Mononuclear cell (primary cell): ENCODE measurements around the gene CD300A. TPM values are rescaled to one million over a fixed set of nuclear protein-coding genes. Genes with fewer than 3 reads are reported as not detected.

ENCODE experiments used
- H3K27me3 ChIP-seq: 2 replicates; pipeline ENCODE4 v1.6.0; 2011; ENCODE audit warnings: low read length, control low read depth; ENCODE audit not compliant: insufficient read depth
- H3K4me1 ChIP-seq: 2 replicates; pipeline ENCODE4 v1.5.1; 2011; ENCODE audit warnings: mild to moderate bottlenecking, low read length, control low read depth; ENCODE audit not compliant: insufficient read depth
- H3K4me3 ChIP-seq: 2 replicates; pipeline ENCODE4 v1.5.1; 2011; ENCODE audit warnings: mild to moderate bottlenecking, low read length, moderate library complexity
- H3K9me3 ChIP-seq: 2 replicates; pipeline ENCODE4 v1.5.1; 2011; ENCODE audit warnings: low read depth, mild to moderate bottlenecking, control low read depth, low read length
- total RNA-seq: library from RNA; depleted of rRNA; stranded (reverse); fragments of >200 nt; gene quantifications from one replicate; pipeline ENCODE4 v1.2.3, GENCODE V29; 2012

The CD300A gene
- 20.8 TPM for total RNA-seq

DNA sequence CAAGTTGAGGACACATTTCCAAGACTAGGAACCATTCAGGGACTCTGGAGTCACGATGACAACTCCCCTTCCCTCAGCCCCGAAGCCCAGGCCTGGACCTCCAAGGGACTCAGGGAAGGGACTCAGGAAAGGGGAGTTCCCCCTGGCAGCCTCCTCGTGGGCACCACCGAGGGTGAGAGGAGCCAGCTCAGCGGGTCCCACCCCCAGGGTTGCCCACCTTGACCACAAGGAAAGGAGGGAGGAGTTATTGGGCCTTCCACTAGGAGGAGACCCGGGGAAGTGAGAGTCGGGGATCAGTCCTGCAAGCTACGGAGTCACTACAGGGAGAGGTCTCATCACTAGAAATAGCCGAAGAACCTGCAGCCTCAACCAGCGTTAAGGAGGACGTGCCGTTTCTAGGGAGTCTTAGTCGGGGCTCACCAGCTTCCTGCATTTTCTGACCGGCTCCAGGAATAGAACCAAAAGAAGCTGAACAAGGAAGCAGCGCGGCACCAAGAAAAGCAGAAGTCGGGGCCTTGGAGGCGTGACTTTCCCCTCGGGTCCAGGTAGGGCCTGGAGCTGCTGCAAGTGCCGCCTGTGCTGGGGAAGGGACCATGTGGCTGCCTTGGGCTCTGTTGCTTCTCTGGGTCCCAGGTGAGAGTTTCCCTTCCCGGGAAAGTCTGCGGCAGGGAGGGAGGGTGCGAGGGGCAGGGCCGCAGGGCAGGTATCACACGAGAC is at the start of gene CD300A:
Gene CD300A, plus strand, starts transcription at position 524 of the 717 bp plus-strand sequence. Its CDS starts 70 bp downstream, at position 594.
- Histone ChIP-seq H3K27me3 (no peaks in the 10 kb centered on the region), H3K4me1 (peaks cover 87% of the 10 kb centered on the region), H3K4me3 (peak within 1 kb of the TSS; percentile 74), H3K9me3 (no peaks in the 10 kb centered on the region)

- Histone ChIP-seq H3K4me1 (no peaks in the 10 kb centered on the region), H3K27me3 (no peaks in the 10 kb centered on the region), H3K4me3 (no peak overlapping the region), H3K9me3 (no peaks in the 10 kb centered on the region)
Measured at GRCh38 chr17:74417178-74418045, 49.0 kb upstream of the CD300A start.

- Histone ChIP-seq H3K4me3 (no peak overlapping the region), H3K27me3 (no peaks in the 10 kb centered on the region), H3K4me1 (no peaks in the 10 kb centered on the region), H3K9me3 (no peaks in the 10 kb centered on the region)
Measured at GRCh38 chr17:74419928-74420411, 46.5 kb upstream of the CD300A start.

- Histone ChIP-seq H3K9me3 (no peaks in the 10 kb centered on the region), H3K27me3 (no peaks in the 10 kb centered on the region)
Measured at GRCh38 chr17:74424117-74424516, 42.3 kb upstream of the CD300A start.

DNA sequence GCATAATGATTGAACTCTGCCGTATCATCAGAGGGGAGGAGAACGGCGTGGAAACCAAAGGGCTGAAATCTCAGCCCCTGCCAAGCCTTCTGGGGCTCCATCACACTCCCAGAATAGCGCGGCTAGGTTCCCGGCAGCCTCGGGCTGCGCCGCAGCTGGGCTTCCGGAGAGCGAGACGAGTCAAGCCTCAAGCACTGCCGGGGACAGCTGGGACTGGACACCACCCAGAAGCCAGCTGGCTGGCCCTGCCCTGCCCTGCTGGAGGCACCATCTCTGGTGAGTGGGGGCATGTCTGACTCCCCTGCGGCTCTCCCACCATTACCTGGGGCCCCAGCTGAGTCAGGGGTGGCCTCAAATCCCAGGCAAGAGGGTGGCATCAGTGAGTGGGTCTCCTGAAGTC is 41.8 kb upstream of the CD300A start:
- Histone ChIP-seq H3K4me1 (no peaks in the 10 kb centered on the region), H3K27me3 (peaks cover 3% of the 10 kb centered on the region), H3K9me3 (no peaks in the 10 kb centered on the region), H3K4me3 (no peak overlapping the region)

More at GRCh38 chr17:74424117-74424516, 42.3 kb upstream of the CD300A start:
- Histone ChIP-seq H3K4me1 (no peaks in the 10 kb centered on the region), H3K4me3 (no peak overlapping the region)

GRCh38 chr17:74426551-74427047 is 39.8 kb upstream of the CD300A start:
- Histone ChIP-seq H3K9me3 (no peaks in the 10 kb centered on the region), H3K27me3 (peaks cover 23% of the 10 kb centered on the region), H3K4me3 (no peak overlapping the region), H3K4me1 (peaks cover 15% of the 10 kb centered on the region)

- H3K4me1 ChIP-seq: peaks cover 21% of the 10 kb centered on the region
- H3K27me3 ChIP-seq: peaks cover 28% of the 10 kb centered on the region
- H3K9me3 ChIP-seq: no peaks in the 10 kb centered on the region
- no peak overlapping the region for H3K4me3 ChIP-seq
Measured at GRCh38 chr17:74427048-74427762, 39.2 kb upstream of the CD300A start.

- Histone ChIP-seq H3K27me3 (peaks cover 30% of the 10 kb centered on the region), H3K4me1 (peaks cover 21% of the 10 kb centered on the region), H3K4me3 (no peak overlapping the region), H3K9me3 (no peaks in the 10 kb centered on the region)
Measured at GRCh38 chr17:74427763-74428153, 38.7 kb upstream of the CD300A start.

- Histone ChIP-seq H3K9me3 (no peaks in the 10 kb centered on the region), H3K4me1 (peaks cover 21% of the 10 kb centered on the region), H3K4me3 (no peak overlapping the region), H3K27me3 (peaks cover 39% of the 10 kb centered on the region)
Measured at GRCh38 chr17:74429604-74430384, 36.6 kb upstream of the CD300A start.

DNA sequence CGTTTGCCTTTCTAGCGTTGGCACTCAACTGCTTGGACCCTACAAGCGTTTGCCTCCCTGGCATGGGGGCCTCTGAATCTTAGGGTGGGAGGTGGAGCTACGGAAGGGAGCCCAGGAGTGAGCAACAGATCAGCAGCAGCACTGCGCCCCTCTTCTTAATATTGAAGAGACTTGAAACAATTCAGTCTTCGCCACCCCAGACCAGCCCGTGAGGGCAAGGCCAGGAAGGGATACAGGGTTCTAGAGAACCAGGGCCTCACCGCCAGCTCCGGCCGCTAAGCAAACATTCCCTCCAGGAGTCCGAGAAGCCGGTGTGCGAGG is 36.1 kb upstream of the CD300A start:
- no peak overlapping the region for H3K4me3 ChIP-seq
- no peaks in the 10 kb centered on the region for H3K9me3 ChIP-seq
- H3K27me3 ChIP-seq: peaks cover 39% of the 10 kb centered on the region
- peaks cover 21% of the 10 kb centered on the region for H3K4me1 ChIP-seq

DNA sequence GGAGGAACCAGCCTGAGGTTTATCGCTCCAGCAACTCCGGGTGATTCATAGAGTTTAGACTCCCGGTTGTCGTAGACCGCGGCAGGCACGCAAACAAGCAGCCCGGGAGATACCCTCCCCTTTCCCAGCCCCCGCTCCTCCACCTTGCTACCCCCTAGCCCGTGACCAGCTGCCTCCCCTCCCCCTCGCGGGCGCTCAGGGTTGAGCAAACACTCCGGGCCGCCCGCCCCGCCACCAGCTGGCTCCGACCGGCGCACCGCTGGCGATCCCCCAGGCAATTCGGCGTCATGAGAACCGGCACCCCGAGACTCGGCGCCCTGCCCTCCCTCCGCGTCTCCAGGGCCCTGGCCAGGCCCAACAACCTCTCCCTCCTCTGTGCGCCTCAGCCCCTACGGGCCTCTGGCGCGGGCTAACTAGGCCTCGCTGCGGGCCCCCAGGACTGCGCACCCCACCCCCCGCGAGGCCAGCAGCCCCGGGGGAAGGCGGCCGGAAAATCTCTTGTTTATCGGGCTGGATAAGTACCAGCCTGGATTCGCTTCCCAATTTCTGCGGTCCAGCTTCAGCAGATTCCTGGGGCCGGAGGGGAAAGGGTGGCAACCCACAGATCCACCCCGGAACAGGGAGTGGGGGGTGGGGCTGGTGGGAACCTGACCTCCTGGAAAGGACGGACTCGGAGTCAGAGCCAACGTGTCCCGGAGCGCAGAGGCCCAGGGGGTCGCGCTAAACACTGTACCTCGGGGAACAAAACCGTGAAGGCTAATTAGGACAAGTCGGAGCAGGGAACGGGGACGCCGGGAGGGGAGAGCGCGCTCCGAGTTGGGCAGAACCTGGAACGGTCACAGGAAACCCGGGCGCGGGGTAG is 35.5 kb upstream of the CD300A start:
- H3K9me3 ChIP-seq: no peaks in the 10 kb centered on the region
- no peak overlapping the region for H3K4me3 ChIP-seq
- H3K4me1 ChIP-seq: peaks cover 21% of the 10 kb centered on the region
- H3K27me3 ChIP-seq: peaks cover 39% of the 10 kb centered on the region

GRCh38 chr17:74431568-74432423 is 34.6 kb upstream of the CD300A start, which contains the start of gene GPRC5C:
Gene GPRC5C (plus strand): TSS chr17:74432088. CDS start chr17:74439777, 7,689 bp downstream.
- Histone ChIP-seq H3K9me3 (no peaks in the 10 kb centered on the region), H3K27me3 (peaks cover 42% of the 10 kb centered on the region), H3K4me1 (peaks cover 21% of the 10 kb centered on the region), H3K4me3 (peak within 1 kb of the TSS; percentile 3)

- Histone ChIP-seq H3K27me3 (peaks cover 42% of the 10 kb centered on the region), H3K4me3 (no peak overlapping the region), H3K9me3 (no peaks in the 10 kb centered on the region), H3K4me1 (peaks cover 21% of the 10 kb centered on the region)
Measured at GRCh38 chr17:74432424-74432690, 34.1 kb upstream of the CD300A start.
